ENCODE data around the gene COL21A1.

- TF ChIP-seq CTCF (IDR thresholded peaks at IDR 0.05; ENCODE audit: low read depth, low read length) (no peak), EZH2phosphoT487 (IDR thresholded peaks at IDR 0.05; ENCODE audit: low read depth) (no peak)
Measured at GRCh38 chr6:56050530-56051201, 196.7 kb downstream of the COL21A1 start.

Measured in OCI-LY3 (cell line).